HepG2 (cell line): Measurements from ENCODE around the gene TBCD. TPM values are rescaled to one million over a fixed set of nuclear protein-coding genes. Genes with fewer than 3 reads are reported as not detected.

Experiments used
- AGO1 ChIP-seq: fragments of 200-400 bp; formaldehyde crosslinking; IDR thresholded peaks from 2 replicates; pipeline ENCODE4 v1.6.1; 2017; ENCODE audit warnings: mild to moderate bottlenecking, low read depth, low read length, moderate library complexity; ENCODE audit not compliant: poor library complexity, severe bottlenecking
- BRCA1 ChIP-seq: sonication (generic); formaldehyde crosslinking; IDR thresholded peaks from 2 replicates; pipeline ENCODE4 v1.4.0; 2020; ENCODE audit warnings: missing genetic modification reagents
- CHD2 ChIP-seq: IDR thresholded peaks from 2 replicates; pipeline ENCODE4 v1.6.1; 2011; ENCODE audit warnings: low read depth, low read length, improper control_type of control experiment
- ELF4 ChIP-seq: sonication (generic); formaldehyde crosslinking; IDR thresholded peaks from 2 replicates; pipeline ENCODE4 v1.5.0; 2020; ENCODE audit warnings: missing genetic modification reagents, mild to moderate bottlenecking, moderate library complexity, borderline replicate concordance
- FOSL1 ChIP-seq: sonication (generic); formaldehyde crosslinking; IDR thresholded peaks from 2 replicates; pipeline ENCODE4 v1.9.0; 2021; ENCODE audit warnings: missing genetic modification reagents, borderline replicate concordance
- HNRNPK ChIP-seq: fragments of 200-400 bp; formaldehyde crosslinking; IDR thresholded peaks from 2 replicates; pipeline ENCODE4 v1.6.1; 2018; ENCODE audit warnings: low read length, low read depth, moderate library complexity, mild to moderate bottlenecking; ENCODE audit not compliant: poor library complexity, severe bottlenecking
- JARID2 ChIP-seq: sonication (generic); formaldehyde crosslinking; IDR thresholded peaks from 2 replicates; pipeline ENCODE4 v1.8.1; 2023; ENCODE audit warnings: missing genetic modification reagents, inconsistent platforms; ENCODE audit not compliant: insufficient replicate concordance
- MAF1 ChIP-seq: sonication (generic); formaldehyde crosslinking; IDR thresholded peaks from 2 replicates; pipeline ENCODE4 v1.5.0; 2020; ENCODE audit warnings: missing genetic modification reagents, borderline replicate concordance
- MYNN ChIP-seq: sonication (generic); formaldehyde crosslinking; IDR thresholded peaks from 2 replicates; pipeline ENCODE4 v1.4.0; 2020; ENCODE audit warnings: mild to moderate bottlenecking, low read depth, missing genetic modification reagents
- PAX8 ChIP-seq: sonication (generic); formaldehyde crosslinking; IDR thresholded peaks from 2 replicates; pipeline ENCODE4 v1.8.0; 2022; ENCODE audit warnings: mild to moderate bottlenecking, missing genetic modification reagents, borderline replicate concordance
- PRMT3 ChIP-seq: sonication (generic); formaldehyde crosslinking; IDR thresholded peaks from 2 replicates; pipeline ENCODE4 v1.8.1; 2022; ENCODE audit warnings: low read depth, mild to moderate bottlenecking, moderate library complexity, missing genetic modification reagents, borderline replicate concordance
- RFXAP ChIP-seq: sonication (generic); formaldehyde crosslinking; IDR thresholded peaks from 2 replicates; pipeline ENCODE4 v1.4.0; 2020; ENCODE audit warnings: missing genetic modification reagents, borderline replicate concordance
- SMAD3 ChIP-seq: sonication (generic); formaldehyde crosslinking; IDR thresholded peaks from 2 replicates; pipeline ENCODE4 v1.4.0; 2020; ENCODE audit warnings: missing genetic modification reagents
- TBX2 ChIP-seq: sonication (generic); formaldehyde crosslinking; IDR thresholded peaks from 2 replicates; pipeline ENCODE4 v1.5.0; 2020; ENCODE audit warnings: missing genetic modification reagents, mild to moderate bottlenecking, borderline replicate concordance
- TRIM24 ChIP-seq: sonication (generic); formaldehyde crosslinking; IDR thresholded peaks from 2 replicates; pipeline ENCODE4 v1.8.0; 2022; ENCODE audit warnings: mild to moderate bottlenecking, missing genetic modification reagents
- XRCC5 ChIP-seq: fragments of 200-400 bp; formaldehyde crosslinking; optimal IDR thresholded peaks from 2 replicates; pipeline ENCODE3; 2017; ENCODE audit warnings: mild to moderate bottlenecking, low read length
- YEATS4 ChIP-seq: sonication (generic); formaldehyde crosslinking; IDR thresholded peaks from 2 replicates; pipeline ENCODE4 v1.4.0; 2020; ENCODE audit warnings: missing genetic modification reagents, borderline replicate concordance
- ZNF350 ChIP-seq: sonication (generic); formaldehyde crosslinking; IDR thresholded peaks from 2 replicates; pipeline ENCODE4 v1.4.0; 2020; ENCODE audit warnings: mild to moderate bottlenecking, low read depth, missing genetic modification reagents, borderline replicate concordance
- ZNF556 ChIP-seq: sonication (generic); formaldehyde crosslinking; IDR thresholded peaks from 2 replicates; pipeline ENCODE4 v1.4.0; 2020; ENCODE audit warnings: mild to moderate bottlenecking, missing genetic modification reagents, borderline replicate concordance
- polyA plus RNA-seq, 8 experiments: library from polyadenylated mRNA; depleted of rRNA in 3 of 8; stranded (reverse) in 7 of 8; unstranded in 1 of 8; fragments of >200 nt; fragmentation: Illumina TruSeq in 4 of 8; extraction: Trizol in 4 of 8; gene quantifications; 2 replicates each; pipeline versions ENCODE4 v1.2.1 to v1.2.3, GENCODE V29; 2011 to 2016; ENCODE audit warnings: low read depth in 4 of 8, missing spikeins in 1 of 8, mixed read lengths in 1 of 8; ENCODE audit not compliant: insufficient read depth in 1 of 8
- total RNA-seq, 5 experiments: library from RNA; depleted of rRNA; stranded (reverse); fragments of >200 nt; fragmentation: Illumina TruSeq; extraction: Trizol; gene quantifications; 2 replicates each; pipeline ENCODE4 v1.2.3, GENCODE V29; 2016; ENCODE audit warnings: low read depth in 1 of 5
- TF ChIP-seq, protein P1 (sequence below): sonication (generic); formaldehyde crosslinking; IDR thresholded peaks from 2 replicates; pipeline ENCODE4 v1.4.0; 2020; ENCODE audit warnings: mild to moderate bottlenecking, missing genetic modification reagents
- TF ChIP-seq, protein P2 (sequence below): sonication (generic); formaldehyde crosslinking; IDR thresholded peaks from 2 replicates; pipeline ENCODE4 v1.5.1; 2020; ENCODE audit warnings: missing genetic modification reagents, mild to moderate bottlenecking, borderline replicate concordance
- TF ChIP-seq, protein P3 (sequence below): fragments of 450-650 bp; IDR thresholded peaks from 2 replicates; pipeline ENCODE4 v1.6.1; 2017
- TF ChIP-seq, protein P4 (sequence below): sonication (generic); formaldehyde crosslinking; IDR thresholded peaks from 2 replicates; pipeline ENCODE4 v1.5.1; 2020; ENCODE audit warnings: mild to moderate bottlenecking, missing genetic modification reagents, borderline replicate concordance

The TBCD gene
- total and polyA plus RNA-seq, 2 of the 13 experiments (the other 11 are each of a cell fraction or from before 2014, with no cell fraction given): 33.9 to 54.8 TPM

DNA sequence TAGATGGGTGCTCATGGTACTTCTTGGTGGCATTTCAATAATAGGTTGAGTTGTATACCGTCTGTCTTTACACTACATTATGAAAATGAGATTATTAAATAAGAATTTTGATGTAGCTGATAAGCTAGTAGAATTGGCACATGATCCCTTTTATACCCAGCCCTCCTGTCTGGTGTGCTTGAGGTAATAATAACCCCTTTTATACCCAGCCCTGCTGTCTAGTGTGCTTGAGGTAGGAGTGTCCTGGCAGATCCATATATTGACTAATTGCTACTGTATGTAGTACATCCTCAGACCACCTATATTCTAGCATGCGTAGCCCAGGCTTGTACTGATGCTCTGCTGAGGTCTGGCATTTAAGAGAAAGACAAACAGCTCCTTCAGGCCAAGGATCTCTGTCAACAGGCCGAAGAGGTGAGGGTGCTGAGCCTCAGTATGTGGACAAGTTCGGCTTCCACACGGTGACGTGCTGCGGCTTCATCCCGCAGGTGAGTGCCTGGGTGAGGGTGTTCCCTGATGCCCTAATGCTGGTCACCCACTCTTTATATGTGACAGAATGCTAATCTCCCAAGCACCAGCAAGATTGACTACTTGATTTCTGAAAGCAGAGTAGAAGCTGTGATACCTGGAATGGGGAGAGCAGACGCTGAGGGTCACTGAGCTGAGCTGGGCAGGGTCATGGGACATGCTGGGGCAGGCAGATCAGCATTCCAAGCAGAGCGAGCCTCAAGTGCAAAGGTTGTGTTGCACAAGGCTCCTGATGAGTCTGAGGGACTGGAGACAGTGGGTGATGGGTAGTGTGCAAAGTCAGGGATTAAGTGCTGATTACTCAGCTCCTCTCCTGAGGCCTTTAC lies 10.7 kb upstream of the TBCD start (continued):
- TF ChIP-seq ZNF350 (CRISPR knock-in tag) (peak; percentile 83), FOSL1 (no peak), XRCC5 (peak; percentile 40), BRCA1 (CRISPR knock-in tag) (no peak), TRIM24 (CRISPR knock-in tag) (peak; percentile 97), AGO1 (no peak), TBX2 (CRISPR knock-in tag) (peak; percentile 89), MAF1 (CRISPR knock-in tag) (no peak), YEATS4 (peak; percentile 76; the same call in 1 of the 2 replicates), PAX8 (no peak), CHD2 (peak; percentile 66; the same call in 1 of the 2 replicates), ELF4 (no peak), HNRNPK (no peak), ZNF556 (CRISPR knock-in tag) (peak; percentile 86; the same call in 1 of the 2 replicates), SMAD3 (CRISPR knock-in tag) (peak; percentile 92), MYNN (no peak), JARID2 (CRISPR knock-in tag) (peak; percentile 66), RFXAP (CRISPR knock-in tag) (peak; percentile 67; the same call in 1 of the 2 replicates), PRMT3 (no peak)
- TF ChIP-seq, protein P1, sequence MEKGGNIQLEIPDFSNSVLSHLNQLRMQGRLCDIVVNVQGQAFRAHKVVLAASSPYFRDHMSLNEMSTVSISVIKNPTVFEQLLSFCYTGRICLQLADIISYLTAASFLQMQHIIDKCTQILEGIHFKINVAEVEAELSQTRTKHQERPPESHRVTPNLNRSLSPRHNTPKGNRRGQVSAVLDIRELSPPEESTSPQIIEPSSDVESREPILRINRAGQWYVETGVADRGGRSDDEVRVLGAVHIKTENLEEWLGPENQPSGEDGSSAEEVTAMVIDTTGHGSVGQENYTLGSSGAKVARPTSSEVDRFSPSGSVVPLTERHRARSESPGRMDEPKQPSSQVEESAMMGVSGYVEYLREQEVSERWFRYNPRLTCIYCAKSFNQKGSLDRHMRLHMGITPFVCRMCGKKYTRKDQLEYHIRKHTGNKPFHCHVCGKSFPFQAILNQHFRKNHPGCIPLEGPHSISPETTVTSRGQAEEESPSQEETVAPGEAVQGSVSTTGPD: no peak
- TF ChIP-seq, protein P2, sequence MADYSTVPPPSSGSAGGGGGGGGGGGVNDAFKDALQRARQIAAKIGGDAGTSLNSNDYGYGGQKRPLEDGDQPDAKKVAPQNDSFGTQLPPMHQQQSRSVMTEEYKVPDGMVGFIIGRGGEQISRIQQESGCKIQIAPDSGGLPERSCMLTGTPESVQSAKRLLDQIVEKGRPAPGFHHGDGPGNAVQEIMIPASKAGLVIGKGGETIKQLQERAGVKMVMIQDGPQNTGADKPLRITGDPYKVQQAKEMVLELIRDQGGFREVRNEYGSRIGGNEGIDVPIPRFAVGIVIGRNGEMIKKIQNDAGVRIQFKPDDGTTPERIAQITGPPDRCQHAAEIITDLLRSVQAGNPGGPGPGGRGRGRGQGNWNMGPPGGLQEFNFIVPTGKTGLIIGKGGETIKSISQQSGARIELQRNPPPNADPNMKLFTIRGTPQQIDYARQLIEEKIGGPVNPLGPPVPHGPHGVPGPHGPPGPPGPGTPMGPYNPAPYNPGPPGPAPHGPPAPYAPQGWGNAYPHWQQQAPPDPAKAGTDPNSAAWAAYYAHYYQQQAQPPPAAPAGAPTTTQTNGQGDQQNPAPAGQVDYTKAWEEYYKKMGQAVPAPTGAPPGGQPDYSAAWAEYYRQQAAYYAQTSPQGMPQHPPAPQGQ: 0 out of 2 replicates have a peak, but pooled peaks have one; percentile 78
- TF ChIP-seq, protein P3, sequence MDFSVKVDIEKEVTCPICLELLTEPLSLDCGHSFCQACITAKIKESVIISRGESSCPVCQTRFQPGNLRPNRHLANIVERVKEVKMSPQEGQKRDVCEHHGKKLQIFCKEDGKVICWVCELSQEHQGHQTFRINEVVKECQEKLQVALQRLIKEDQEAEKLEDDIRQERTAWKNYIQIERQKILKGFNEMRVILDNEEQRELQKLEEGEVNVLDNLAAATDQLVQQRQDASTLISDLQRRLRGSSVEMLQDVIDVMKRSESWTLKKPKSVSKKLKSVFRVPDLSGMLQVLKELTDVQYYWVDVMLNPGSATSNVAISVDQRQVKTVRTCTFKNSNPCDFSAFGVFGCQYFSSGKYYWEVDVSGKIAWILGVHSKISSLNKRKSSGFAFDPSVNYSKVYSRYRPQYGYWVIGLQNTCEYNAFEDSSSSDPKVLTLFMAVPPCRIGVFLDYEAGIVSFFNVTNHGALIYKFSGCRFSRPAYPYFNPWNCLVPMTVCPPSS: no peak
- TF ChIP-seq, protein P4, sequence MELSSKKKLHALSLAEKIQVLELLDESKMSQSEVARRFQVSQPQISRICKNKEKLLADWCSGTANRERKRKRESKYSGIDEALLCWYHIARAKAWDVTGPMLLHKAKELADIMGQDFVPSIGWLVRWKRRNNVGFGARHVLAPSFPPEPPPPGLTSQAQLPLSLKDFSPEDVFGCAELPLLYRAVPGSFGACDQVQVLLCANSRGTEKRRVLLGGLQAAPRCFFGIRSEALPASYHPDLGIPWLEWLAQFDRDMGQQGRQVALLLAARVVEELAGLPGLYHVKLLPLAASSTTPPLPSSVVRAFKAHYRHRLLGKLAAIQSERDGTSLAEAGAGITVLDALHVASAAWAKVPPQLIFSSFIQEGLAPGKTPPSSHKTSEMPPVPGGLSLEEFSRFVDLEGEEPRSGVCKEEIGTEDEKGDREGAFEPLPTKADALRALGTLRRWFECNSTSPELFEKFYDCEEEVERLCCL (CRISPR knock-in tag): no peak
